ENCODE data around the gene LARGE1.

Gene LARGE1

DNA sequence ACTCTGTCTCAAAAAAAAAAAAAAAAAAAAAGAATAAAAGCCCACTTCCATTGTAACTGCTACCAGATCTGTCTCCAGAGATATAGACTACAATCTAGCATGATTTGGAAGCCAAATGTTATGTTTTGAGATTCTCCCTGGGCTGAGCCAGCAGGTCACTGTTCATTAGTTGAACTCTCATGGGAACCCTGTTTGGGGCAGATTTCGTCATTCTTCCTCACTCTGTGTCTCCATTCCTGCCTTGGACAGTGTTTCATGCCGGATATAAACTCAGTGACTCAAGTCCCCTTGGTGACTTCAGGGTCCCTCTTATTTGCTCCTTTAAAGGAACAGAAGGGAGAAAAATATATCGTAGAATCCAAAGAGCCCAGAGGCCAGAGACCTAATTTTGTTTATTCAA, 378.1 kb downstream of the LARGE1 start:
- H3K4me3 ChIP-seq (ENCODE audit: low read depth, low read length) = no peak overlapping the region
- in situ Hi-C loops (cut with HindIII; ENCODE audit: low sequenced_read_pairs) = no loop called here
- TF ChIP-seq, protein P1, sequence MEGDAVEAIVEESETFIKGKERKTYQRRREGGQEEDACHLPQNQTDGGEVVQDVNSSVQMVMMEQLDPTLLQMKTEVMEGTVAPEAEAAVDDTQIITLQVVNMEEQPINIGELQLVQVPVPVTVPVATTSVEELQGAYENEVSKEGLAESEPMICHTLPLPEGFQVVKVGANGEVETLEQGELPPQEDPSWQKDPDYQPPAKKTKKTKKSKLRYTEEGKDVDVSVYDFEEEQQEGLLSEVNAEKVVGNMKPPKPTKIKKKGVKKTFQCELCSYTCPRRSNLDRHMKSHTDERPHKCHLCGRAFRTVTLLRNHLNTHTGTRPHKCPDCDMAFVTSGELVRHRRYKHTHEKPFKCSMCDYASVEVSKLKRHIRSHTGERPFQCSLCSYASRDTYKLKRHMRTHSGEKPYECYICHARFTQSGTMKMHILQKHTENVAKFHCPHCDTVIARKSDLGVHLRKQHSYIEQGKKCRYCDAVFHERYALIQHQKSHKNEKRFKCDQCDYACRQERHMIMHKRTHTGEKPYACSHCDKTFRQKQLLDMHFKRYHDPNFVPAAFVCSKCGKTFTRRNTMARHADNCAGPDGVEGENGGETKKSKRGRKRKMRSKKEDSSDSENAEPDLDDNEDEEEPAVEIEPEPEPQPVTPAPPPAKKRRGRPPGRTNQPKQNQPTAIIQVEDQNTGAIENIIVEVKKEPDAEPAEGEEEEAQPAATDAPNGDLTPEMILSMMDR (IDR thresholded peaks at IDR 0.05; ENCODE audit: low read depth, low read length, missing control alignments) = no peak
- DNase-seq (ENCODE audit: low read depth) = no peak

DNA sequence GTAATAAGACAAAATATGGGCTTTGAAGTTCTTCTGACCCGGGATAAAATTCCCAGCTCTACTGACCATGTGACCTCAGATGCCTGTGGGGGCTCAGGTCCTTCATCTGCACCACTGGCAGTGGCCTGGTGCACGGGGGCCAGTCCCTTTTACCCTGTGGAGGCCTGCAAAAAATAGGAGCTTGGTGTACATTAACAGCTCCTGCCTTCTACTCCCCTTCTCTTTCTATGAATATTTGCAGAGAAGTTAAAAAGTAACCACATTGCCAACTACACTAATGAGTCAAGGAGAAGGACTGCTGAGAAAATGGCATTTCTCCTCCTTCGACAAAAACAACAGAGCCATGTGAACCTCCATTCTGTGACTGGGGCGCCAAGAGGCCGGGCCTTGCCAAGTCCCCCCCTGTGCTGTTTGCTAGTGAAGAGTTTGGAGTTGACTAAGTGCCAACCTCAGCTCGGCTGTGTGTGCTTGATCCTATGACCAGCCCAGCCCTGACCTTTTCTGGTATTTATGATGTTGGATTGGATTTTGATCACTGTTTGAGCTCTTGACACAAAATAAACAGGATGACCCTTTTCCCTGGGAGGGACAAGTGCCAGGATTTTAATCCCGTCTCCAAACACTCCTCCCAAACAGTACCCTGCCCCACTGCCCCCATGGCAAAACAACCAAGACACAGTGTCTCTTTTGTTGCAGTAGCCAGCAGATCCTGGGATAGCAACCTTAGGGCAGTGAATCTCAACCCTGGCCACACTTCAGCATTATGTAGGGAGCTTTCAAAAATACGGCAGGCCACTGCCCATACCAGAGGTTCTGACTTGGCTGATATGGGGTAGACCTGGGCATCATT, 380.1 kb downstream of the LARGE1 start:
- TF ChIP-seq, protein P1 (IDR thresholded peaks at IDR 0.05; ENCODE audit: low read depth, low read length, missing control alignments) = no peak
- DNase-seq (ENCODE audit: low read depth) = no peak
- in situ Hi-C loops (cut with HindIII; ENCODE audit: low sequenced_read_pairs) = no loop called here
- H3K4me3 ChIP-seq (ENCODE audit: low read depth, low read length) = no peak overlapping the region

DNA sequence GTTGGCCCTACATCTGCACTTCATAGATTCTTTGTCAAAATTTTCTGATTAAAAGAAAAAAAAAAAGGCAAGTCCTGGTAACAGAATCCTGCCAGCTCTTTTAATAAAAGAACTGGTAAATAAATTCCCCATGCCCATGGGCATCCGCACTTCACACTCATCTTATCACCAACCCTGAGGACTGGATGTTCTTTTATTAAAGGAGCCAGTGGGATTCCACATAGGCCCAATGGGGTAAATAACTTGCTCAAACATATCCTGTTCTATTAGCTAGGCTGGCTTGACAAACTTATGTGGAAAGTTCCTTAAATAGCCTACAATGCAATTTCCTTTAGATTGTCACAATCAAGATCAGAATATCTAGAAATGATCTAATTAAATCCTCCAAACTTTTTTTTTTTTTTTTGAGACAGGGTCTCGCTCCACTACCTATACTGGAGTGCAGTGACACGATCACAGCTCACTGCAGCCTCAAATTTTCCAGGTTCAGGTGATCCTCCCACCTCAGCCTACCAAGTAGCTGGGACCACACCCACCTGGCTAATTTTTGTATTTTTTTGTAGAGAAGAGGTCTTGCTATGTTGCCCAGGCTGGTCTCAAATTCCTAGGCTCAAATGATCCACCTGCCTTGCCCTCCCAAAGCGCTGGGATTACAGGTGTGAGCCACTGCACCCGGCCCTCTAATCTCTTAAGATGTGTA, 380.9 kb downstream of the LARGE1 start:
- in situ Hi-C loops (cut with HindIII; ENCODE audit: low sequenced_read_pairs) = no loop called here
- no peak for DNase-seq (ENCODE audit: low read depth)
- H3K4me3 ChIP-seq (ENCODE audit: low read depth, low read length) = no peak overlapping the region
- TF ChIP-seq, protein P1 (IDR thresholded peaks at IDR 0.05; ENCODE audit: low read depth, low read length, missing control alignments) = no peak

DNA sequence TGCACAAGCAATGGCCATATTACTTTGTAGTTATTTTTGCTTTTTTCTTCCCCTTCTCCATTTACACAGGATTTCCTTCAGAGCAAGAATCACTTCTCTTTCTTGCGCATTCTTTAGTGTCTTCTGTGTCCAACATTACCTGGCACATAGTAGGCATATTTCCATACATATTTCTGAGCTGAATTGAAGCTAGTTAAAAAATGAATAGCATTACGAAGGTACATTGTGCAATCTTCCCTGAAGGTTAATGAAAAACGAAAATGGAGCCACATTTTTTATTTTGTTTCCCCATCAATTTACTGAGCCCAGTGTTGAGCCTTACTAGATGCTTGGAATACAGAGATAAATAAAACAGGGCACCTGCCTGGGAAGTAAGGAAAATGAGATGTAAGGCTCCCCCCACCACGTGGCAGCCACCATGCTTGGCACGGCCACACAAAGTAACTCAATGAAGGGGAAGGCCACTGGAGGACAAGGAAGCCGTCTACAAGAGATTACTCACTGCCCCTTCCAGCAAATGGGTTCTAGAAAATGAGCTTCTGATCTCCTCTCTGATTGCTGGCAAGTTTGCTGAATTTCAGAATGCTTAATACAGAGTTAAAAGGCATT, 381.9 kb downstream of the LARGE1 start:
- TF ChIP-seq, protein P1 (IDR thresholded peaks at IDR 0.05; ENCODE audit: low read depth, low read length, missing control alignments) = no peak
- DNase-seq (ENCODE audit: low read depth) = no peak
- in situ Hi-C loops (cut with HindIII; ENCODE audit: low sequenced_read_pairs) = no loop called here
- no peak overlapping the region for H3K4me3 ChIP-seq (ENCODE audit: low read depth, low read length)

DNA sequence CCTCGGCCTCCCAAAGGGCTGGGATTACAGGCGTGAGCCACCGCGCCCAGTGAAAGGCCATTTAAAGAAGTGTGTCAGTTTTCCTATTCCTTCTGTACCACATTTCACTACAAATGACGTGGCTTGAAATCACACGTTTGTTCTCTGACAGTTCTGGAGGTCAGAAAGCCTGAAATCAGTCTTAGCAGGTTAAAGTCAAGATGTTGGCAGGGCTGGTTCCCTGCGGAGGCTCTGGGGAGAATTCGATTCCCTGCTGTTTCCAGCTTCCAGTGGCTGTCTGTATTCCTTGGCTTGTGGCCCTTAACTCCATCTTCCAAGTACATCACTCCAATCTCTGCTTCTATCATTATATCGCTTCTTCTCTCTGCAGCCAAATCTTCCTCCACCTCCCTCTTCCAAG, 383.2 kb downstream of the LARGE1 start:
- no peak for DNase-seq (ENCODE audit: low read depth)
- in situ Hi-C loops (cut with HindIII; ENCODE audit: low sequenced_read_pairs) = no loop called here
- TF ChIP-seq, protein P1 (IDR thresholded peaks at IDR 0.05; ENCODE audit: low read depth, low read length, missing control alignments) = no peak
- H3K4me3 ChIP-seq (ENCODE audit: low read depth, low read length) = no peak overlapping the region

DNA sequence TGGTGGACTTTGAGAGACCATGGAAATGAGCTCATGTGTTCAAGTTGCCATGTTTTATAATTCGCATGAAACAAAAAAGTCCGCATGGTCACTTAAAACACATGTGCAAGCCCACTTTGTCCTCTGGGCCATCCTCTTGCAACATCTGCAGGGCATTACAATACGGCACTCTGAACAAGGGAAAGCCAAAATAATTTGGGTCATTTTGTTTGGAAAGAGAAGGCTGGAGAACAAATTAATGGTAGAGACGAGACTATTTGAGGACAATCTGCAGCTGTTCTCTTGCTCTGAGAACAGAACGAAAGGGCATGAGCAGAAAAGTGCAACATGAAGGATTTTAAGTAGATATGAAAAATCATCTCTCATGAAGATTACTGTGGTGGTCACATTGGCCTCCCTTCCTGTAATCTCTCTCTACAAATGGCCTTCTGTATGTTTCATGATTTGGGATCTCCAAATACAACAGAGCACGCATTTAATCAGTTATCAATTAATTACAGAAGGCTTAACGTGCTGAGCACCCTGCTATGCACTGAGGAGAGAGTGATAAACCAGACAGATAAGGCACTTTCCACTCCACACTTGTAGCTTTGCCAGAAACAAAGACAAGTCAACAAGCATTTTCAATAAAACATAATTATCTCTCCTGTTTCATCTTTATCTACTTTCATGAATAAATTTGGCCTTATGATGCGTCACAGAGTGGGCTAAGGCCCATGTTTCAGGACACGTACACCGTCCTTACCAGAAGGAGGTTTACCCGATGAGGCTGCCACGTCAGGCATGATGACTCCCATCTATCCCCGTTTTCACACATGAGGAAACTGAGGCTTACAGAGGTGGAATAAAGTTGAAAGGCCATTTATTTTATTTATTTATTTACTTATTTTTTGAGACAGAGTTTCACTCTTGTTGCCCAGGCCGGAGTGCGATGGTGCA, 384.1 kb downstream of the LARGE1 start:
- H3K4me3 ChIP-seq (ENCODE audit: low read depth, low read length) = no peak overlapping the region
- no peak for DNase-seq (ENCODE audit: low read depth)
- in situ Hi-C loops (cut with HindIII; ENCODE audit: low sequenced_read_pairs) = no loop called here
- TF ChIP-seq, protein P1 (IDR thresholded peaks at IDR 0.05; ENCODE audit: low read depth, low read length, missing control alignments) = no peak

Measured in astrocyte of the cerebellum (primary cell).